K562 (cell line): ENCODE measurements around the gene PTCH1. TPM values are rescaled to one million over a fixed set of nuclear protein-coding genes. Genes with fewer than 3 reads are reported as not detected.

ENCODE experiments used
- DMBX1 ChIP-seq: fragments of 250-450 bp; sonication (Bioruptor Pico); IDR thresholded peaks from 2 replicates; pipeline ENCODE4 v1.8.0; 2022; ENCODE audit warnings: inconsistent platforms, mild to moderate bottlenecking, moderate library complexity, borderline replicate concordance
- L3MBTL2 ChIP-seq: fragments of 450-650 bp; IDR thresholded peaks from 2 replicates; pipeline ENCODE4 v1.6.1; 2016; ENCODE audit warnings: mild to moderate bottlenecking, moderate library complexity
- LCOR ChIP-seq: sonication (generic); formaldehyde crosslinking; IDR thresholded peaks from 2 replicates; pipeline ENCODE4 v1.8.0; 2022; ENCODE audit warnings: mild to moderate bottlenecking, missing genetic modification reagents
- SAFB2 ChIP-seq: fragments of 200-400 bp; formaldehyde crosslinking; IDR thresholded peaks from 2 replicates; pipeline ENCODE4 v1.6.1; 2018; ENCODE audit warnings: borderline replicate concordance, low read length, low read depth, moderate library complexity; ENCODE audit not compliant: severe bottlenecking
- TAF9B ChIP-seq: fragments of 450-650 bp; IDR thresholded peaks from 2 replicates; pipeline ENCODE4 v1.6.1; 2018; ENCODE audit warnings: mild to moderate bottlenecking; ENCODE audit not compliant: partially characterized antibody
- TEAD4 ChIP-seq, 2 experiments: sonication (generic) in 1 of 2; formaldehyde crosslinking in 1 of 2; IDR thresholded peaks; 2 replicates each; pipeline versions ENCODE4 v1.6.1 to v1.8.0; 2012 to 2022; ENCODE audit warnings: borderline replicate concordance in 1 of 2, inconsistent platforms in 1 of 2, low read length in 1 of 2, mild to moderate bottlenecking in 1 of 2, missing genetic modification reagents in 1 of 2
- polyA plus RNA-seq, 8 experiments: library from polyadenylated mRNA; depleted of rRNA in 4 of 8; stranded (reverse) in 5 of 8; unstranded in 3 of 8; fragments of >200 nt; fragmentation: Nextera tagmentation in 2 of 8; fragmentation: Illumina TruSeq in 1 of 8; extraction: Ambion mirVana in 2 of 8; extraction: Trizol in 1 of 8; gene quantifications; 2 replicates each; pipeline versions ENCODE4 v1.2.1 to v1.2.3, GENCODE V29; 2011 to 2014; ENCODE audit warnings: inconsistent platforms in 1 of 8, missing spikeins in 1 of 8
- total RNA-seq, 7 experiments: library from RNA; depleted of rRNA in 6 of 7; stranded (reverse); fragments of >200 nt in 6 of 7; fragmentation: Illumina TruSeq in 2 of 7; extraction: Trizol in 2 of 7; gene quantifications; 2 replicates each; pipeline versions ENCODE4 v1.2.1 to v1.2.3, GENCODE V29; 2011 to 2021; ENCODE audit warnings: low replicate concordance in 1 of 7
- TF ChIP-seq, protein P1 (sequence below): fragments of 250-450 bp; sonication (Bioruptor Pico); IDR thresholded peaks from 2 replicates; pipeline ENCODE4 v1.5.0; 2021; ENCODE audit warnings: mild to moderate bottlenecking, moderate library complexity
- TF ChIP-seq, protein P2 (sequence below): sonication (generic); formaldehyde crosslinking; IDR thresholded peaks from 2 replicates; pipeline ENCODE4 v1.8.0; 2022; ENCODE audit warnings: mild to moderate bottlenecking, missing genetic modification reagents
- TF ChIP-seq, protein P3 (sequence below): fragments of 450-650 bp; IDR thresholded peaks from 2 replicates; pipeline ENCODE4 v1.7.0; 2016; ENCODE audit warnings: borderline replicate concordance
- TF ChIP-seq, protein P4 (sequence below): sonication (generic); formaldehyde crosslinking; IDR thresholded peaks from 2 replicates; pipeline ENCODE4 v1.8.1; 2023; ENCODE audit warnings: mild to moderate bottlenecking, missing genetic modification reagents
- TF ChIP-seq, protein P5 (sequence below): conservative IDR thresholded peaks from 2 replicates; pipeline ENCODE4 v1.6.1; 2011; ENCODE audit warnings: low read depth, mild to moderate bottlenecking, low read length; ENCODE audit not compliant: control insufficient read depth

The PTCH1 gene
- total and polyA plus RNA-seq, 9 of the 15 experiments (the other 6 are each of a cell fraction or from before 2014, with no cell fraction given): 0.70 to 9.9 (median 3.8) TPM

DNA sequence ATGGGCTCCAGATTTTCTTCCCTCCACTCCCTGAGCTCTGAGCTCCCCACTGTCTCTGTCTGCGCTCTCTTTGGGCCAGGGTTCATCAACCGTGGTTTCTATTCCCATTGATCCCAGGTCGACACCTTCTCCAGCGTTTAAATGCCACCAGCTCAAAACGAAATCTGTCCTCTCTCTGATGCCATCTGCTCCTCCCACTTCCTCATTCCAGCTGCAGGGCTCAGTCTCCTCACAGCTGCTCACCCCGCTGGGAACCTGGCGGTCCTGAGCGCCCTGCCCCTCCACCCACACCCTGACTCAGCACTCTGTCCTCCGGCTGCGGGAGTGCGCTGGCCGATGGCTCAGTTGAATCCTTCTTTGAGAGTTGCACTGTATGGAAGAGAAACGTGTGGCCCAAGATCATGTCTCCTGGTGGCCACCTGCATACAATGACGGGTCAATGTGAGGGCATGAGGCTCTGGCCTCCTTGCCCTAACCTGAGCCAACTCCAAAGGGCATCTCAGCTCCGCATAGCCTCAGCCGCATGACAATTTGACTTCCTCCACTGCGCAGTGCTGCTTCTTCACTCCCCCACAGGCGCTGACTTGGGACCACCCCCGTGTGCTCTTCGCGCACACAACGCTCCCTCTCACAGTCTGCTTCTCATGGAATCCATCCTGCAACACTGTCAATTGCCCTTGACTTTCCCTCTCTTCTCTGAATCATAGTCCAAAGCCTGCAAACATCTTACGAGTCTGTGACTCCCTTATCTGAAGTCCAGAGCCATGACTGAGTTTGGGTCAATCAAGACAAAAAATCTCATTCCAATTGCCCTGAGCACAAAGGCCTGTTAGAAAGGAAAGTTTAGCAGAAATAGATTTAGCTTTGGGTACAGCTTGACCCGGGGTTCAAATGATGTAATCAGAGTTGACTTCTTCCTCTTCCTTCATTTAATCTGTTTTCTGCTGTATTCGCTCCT, 82.4 kb downstream of the PTCH1 start (continued):
- no peak; the same call in 1 of the 2 replicates for TF ChIP-seq DMBX1
- TF ChIP-seq TAF9B: peak; percentile 99
- TF ChIP-seq TEAD4 (IDR thresholded peaks at IDR 0.05; ENCODE audit: low read length): peak; percentile 90
- no peak for TF ChIP-seq TEAD4 (CRISPR knock-in tag; IDR thresholded peaks at IDR 0.05; ENCODE audit: borderline replicate concordance)
- TF ChIP-seq LCOR (CRISPR knock-in tag): 0 out of 2 replicates have a peak, but pooled peaks have one; percentile 48
- TF ChIP-seq, protein P1, sequence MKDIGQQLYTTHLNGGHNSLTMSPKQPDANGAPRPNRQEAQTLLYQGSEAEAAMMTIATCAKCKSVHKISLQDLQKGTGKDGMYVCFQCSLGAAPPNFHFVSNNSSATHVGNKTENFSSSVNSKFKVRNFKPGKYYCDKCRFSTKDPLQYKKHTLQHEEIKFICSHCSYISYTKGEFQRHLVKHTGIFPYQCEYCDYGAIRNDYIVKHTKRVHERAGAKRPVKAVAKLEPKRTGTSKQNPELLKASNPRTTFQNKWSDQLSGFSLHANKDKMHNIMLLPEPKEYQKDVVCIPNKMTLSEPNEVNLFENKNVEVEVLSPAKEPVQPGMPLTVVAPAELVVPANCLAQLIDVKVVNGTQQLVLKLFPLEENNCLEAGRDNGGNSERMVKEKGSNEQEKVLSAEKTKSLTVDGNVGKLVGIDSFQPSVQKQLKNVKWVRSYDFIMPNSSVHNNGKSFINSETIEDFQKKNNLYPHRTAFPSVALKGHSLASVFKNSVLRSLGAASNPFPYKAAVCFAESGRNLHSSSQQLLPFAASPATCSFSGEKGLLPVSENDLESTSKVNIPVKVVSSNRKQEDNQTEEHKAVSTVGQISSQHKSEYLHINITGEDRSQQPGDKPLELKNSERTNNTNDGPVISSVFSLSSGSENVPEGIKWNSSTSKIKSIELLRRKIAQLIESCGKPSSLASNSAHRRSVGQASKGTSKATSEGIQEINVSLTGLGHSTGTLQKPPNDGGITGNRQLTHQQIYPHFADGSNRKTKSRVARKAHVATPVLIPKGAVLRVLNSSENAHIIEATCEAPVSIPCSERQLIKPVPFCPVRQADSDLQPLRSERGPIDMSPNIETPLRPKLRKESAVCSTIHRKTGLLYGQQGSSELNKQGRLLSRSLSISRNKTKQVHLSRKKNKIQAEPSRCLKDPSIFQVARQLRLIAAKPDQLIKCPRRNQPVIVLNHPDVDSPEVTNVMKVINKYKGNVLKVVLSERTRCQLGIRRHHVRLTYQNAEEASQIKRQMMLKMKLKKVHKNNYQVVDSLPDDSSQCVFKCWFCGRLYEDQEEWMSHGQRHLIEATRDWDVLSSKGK (CRISPR knock-in tag): no peak
- no peak for TF ChIP-seq SAFB2
- TF ChIP-seq, protein P2, sequence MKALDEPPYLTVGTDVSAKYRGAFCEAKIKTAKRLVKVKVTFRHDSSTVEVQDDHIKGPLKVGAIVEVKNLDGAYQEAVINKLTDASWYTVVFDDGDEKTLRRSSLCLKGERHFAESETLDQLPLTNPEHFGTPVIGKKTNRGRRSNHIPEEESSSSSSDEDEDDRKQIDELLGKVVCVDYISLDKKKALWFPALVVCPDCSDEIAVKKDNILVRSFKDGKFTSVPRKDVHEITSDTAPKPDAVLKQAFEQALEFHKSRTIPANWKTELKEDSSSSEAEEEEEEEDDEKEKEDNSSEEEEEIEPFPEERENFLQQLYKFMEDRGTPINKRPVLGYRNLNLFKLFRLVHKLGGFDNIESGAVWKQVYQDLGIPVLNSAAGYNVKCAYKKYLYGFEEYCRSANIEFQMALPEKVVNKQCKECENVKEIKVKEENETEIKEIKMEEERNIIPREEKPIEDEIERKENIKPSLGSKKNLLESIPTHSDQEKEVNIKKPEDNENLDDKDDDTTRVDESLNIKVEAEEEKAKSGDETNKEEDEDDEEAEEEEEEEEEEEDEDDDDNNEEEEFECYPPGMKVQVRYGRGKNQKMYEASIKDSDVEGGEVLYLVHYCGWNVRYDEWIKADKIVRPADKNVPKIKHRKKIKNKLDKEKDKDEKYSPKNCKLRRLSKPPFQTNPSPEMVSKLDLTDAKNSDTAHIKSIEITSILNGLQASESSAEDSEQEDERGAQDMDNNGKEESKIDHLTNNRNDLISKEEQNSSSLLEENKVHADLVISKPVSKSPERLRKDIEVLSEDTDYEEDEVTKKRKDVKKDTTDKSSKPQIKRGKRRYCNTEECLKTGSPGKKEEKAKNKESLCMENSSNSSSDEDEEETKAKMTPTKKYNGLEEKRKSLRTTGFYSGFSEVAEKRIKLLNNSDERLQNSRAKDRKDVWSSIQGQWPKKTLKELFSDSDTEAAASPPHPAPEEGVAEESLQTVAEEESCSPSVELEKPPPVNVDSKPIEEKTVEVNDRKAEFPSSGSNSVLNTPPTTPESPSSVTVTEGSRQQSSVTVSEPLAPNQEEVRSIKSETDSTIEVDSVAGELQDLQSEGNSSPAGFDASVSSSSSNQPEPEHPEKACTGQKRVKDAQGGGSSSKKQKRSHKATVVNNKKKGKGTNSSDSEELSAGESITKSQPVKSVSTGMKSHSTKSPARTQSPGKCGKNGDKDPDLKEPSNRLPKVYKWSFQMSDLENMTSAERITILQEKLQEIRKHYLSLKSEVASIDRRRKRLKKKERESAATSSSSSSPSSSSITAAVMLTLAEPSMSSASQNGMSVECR: peak; percentile 64; the same call in 1 of the 2 replicates
- TF ChIP-seq L3MBTL2: peak; percentile 87
- TF ChIP-seq, protein P3, sequence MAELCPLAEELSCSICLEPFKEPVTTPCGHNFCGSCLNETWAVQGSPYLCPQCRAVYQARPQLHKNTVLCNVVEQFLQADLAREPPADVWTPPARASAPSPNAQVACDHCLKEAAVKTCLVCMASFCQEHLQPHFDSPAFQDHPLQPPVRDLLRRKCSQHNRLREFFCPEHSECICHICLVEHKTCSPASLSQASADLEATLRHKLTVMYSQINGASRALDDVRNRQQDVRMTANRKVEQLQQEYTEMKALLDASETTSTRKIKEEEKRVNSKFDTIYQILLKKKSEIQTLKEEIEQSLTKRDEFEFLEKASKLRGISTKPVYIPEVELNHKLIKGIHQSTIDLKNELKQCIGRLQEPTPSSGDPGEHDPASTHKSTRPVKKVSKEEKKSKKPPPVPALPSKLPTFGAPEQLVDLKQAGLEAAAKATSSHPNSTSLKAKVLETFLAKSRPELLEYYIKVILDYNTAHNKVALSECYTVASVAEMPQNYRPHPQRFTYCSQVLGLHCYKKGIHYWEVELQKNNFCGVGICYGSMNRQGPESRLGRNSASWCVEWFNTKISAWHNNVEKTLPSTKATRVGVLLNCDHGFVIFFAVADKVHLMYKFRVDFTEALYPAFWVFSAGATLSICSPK: no peak
- TF ChIP-seq, protein P4, sequence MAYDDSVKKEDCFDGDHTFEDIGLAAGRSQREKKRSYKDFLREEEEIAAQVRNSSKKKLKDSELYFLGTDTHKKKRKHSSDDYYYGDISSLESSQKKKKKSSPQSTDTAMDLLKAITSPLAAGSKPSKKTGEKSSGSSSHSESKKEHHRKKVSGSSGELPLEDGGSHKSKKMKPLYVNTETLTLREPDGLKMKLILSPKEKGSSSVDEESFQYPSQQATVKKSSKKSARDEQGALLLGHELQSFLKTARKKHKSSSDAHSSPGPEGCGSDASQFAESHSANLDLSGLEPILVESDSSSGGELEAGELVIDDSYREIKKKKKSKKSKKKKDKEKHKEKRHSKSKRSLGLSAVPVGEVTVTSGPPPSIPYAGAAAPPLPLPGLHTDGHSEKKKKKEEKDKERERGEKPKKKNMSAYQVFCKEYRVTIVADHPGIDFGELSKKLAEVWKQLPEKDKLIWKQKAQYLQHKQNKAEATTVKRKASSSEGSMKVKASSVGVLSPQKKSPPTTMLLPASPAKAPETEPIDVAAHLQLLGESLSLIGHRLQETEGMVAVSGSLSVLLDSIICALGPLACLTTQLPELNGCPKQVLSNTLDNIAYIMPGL: no peak
- TF ChIP-seq, protein P5, sequence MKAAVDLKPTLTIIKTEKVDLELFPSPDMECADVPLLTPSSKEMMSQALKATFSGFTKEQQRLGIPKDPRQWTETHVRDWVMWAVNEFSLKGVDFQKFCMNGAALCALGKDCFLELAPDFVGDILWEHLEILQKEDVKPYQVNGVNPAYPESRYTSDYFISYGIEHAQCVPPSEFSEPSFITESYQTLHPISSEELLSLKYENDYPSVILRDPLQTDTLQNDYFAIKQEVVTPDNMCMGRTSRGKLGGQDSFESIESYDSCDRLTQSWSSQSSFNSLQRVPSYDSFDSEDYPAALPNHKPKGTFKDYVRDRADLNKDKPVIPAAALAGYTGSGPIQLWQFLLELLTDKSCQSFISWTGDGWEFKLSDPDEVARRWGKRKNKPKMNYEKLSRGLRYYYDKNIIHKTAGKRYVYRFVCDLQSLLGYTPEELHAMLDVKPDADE: 0 out of 2 replicates have a peak, but pooled peaks have one; percentile 66
